SKM-1 treated with dmso at 0.1 percent for 144 hours (cell line): Measurements from ENCODE around the gene CATSPERZ.
"Not testable (repeated sequence)": the region's sequence is repeated elsewhere in the genome, so short reads cannot be mapped to it uniquely, and the experiment has no call there.

Experiments
- DNase-seq: peaks from one replicate; lab custom pipeline; 2025; ENCODE audit not compliant: unreplicated experiment; lab: John Stamatoyannopoulos, UW

CATSPERZ gene

GRCh38 chr11:64303109-64304031, 3.2 kb downstream of the CATSPERZ start:
- no peak for DNase-seq

GRCh38 chr11:64304032-64304315, 3.8 kb downstream of the CATSPERZ start:
- DNase-seq: no peak

DNA sequence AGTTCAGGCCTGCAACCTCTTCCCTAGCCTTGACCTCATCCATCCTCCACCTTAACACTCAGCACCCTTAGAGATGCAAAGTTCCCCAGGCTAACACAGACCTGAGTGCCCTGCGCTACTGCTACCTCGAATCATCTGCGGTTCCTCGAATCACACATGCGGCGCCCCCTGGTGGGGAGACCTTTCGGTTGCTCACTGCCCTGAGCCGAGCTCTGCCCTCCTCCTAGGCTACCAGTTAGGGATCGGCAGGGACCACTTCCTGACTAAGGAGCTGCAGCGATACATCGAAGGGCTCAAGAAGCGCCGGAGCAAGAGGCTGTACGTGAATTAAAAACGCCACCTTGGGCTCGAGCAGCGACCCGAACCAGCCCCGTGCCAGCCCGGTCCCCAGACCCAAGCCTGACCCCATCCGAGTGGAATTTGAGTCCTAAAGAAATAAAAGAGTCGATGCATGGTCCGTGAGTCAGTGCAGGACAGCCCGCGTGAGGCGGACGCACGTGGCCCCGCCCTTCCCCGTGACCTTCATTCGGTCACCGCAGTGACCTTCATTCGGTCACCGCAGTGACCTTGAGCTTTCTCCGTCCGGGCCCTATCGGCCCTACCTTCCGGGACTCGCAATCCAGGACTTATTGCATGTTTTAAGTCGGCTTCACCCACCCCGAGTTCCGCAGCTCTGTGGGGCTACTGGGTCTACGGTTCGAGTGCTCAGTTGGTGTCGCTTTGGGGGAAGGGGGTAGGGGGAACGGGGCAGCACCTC, 4.3 kb downstream of the CATSPERZ start:
- DNase-seq: peak; percentile 89

DNA sequence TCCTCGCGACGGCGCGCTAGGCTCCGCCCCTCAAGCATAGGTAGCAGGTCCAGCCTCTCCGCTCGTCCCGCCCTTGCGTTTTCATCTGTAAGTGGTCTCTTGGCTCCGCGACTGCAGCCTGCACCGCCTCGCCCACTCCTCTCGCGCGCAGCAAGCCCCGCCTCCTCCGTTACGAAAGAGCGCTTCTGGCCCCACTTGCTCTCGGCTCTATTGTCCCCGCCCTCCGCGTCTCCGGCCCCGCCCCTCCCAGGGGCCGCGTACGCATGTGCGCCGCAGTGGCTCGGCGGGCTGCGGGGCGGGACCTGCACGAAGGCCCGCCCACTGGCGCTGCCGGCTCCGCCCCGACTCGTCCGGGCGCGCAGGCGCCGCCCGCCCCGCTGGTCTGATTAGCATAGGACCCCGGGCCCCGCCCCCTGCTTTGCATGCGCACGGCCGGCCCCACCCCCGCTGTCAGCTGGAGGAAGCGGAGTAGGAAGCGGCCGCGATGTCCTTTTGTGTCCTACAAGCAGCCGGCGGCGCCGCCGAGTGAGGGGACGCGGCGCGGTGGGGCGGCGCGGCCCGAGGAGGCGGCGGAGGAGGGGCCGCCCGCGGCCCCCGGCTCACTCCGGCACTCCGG, 5.0 kb downstream of the CATSPERZ start, which contains the start of gene ESRRA:
ESRRA (plus strand) TSS at position 450 of the 616 bp plus-strand sequence. CDS start 1,656 bp downstream, outside the sequence.
- DNase-seq: peak; percentile 100

DNA sequence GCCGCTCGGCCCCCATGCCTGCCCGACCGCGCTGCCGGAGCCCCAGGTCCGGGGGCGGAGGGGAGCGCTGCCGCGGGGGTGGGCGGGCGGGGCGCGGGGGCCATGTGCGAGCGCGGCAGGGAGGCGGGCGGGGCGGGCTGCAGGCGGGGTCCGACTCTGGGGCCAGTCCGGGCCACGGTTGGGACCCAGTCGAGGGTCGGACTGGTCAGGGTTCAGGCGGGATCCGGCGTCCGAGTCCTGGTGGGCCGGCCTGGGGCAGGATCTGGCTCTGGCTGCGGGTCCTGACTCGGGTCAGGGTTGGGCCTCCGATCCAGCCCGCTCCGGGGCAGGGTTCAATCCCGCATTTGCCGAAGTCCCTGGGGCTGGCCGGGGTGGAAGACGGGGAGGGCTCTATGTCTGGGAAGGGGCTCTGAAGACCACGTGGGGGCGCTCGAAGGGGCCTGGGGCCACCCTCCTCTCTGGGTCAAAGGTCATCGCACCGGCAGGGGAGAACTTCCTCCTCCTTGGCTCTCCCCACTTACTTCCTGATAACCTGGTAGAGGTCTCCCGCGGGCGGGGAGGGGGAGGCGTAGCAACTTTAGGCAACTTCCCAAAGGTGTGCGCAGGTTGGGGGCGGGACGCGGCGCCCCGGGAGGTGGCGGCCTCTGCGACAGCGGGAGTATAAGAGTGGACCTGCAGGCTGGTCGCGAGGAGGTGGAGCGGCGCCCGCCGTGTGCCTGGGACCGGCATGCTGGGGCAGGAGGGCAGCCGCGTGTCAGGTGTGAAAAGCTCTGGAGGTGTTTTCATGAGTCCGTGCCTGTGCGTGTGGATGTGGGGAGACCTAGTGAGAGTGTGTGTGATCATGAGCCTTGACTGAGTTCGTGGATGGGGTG, 5.8 kb downstream of the CATSPERZ start:
- DNase-seq: peak; percentile 82

- DNase-seq: no peak
Observed at GRCh38 chr11:64306563-64306875, 6.4 kb downstream of the CATSPERZ start.

DNA sequence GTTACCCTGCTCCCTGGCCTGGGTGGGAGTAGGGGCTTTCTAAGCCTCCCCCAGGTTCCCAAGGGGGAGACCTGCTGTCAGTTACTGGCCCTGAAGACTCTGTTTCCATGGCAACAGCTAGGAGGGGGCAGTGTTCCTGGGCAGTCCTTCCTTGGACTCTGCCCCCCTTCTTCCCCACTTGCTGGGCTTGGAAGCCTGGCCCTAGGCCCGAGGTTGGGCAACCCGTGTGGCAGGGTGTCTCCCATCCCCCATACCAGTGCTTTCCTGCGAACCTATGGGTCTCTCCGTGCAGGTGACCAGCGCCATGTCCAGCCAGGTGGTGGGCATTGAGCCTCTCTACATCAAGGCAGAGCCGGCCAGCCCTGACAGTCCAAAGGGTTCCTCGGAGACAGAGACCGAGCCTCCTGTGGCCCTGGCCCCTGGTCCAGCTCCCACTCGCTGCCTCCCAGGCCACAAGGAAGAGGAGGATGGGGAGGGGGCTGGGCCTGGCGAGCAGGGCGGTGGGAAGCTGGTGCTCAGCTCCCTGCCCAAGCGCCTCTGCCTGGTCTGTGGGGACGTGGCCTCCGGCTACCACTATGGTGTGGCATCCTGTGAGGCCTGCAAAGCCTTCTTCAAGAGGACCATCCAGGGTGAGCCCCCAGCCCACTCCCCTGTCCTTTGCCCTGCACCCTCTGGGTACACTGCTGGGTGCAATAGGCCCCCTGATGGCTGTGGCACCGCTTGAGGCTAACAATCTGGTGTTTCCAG, 6.9 kb downstream of the CATSPERZ start:
- no peak for DNase-seq

DNA sequence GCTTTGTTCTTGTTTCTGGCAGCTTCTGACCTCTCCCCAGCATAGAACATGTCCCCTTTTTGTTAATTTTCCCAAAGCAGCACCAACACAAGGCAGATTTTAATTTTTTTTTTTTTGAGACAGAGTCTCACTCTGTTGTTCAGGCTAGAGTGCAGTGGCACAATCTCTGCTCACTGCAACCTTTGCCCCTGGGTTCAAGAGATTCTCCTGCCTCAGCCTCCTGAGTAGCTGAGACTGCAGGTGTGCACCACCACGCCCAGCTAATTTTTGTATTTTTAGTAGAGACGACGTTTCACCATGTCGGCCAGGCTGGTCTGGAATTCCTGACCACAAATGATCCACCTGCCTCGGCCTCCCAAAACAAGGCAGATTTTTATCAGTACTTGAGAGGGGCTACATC, 7.6 kb downstream of the CATSPERZ start:
- not testable (repeated sequence) for DNase-seq

DNA sequence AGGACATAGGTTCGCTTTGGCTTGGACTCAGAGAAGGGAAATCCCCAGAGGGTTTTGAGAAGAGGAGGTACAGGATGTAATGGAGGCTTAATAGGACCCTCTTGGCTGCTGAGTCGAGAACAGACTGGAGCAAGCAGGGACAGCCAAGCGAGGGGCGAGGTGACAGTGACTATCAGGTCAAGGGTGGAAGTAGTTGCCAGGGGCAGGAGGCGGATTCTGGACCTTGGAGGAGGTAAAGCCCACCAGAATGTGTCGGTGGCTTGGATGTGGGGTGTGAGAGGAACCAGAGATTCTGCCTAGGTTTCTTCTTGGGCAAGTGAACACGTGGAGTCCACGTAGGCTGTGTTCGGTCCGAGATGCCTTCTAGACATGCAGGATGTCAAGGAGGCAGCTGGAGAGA, 12.8 kb downstream of the CATSPERZ start:
- no peak for DNase-seq

DNA sequence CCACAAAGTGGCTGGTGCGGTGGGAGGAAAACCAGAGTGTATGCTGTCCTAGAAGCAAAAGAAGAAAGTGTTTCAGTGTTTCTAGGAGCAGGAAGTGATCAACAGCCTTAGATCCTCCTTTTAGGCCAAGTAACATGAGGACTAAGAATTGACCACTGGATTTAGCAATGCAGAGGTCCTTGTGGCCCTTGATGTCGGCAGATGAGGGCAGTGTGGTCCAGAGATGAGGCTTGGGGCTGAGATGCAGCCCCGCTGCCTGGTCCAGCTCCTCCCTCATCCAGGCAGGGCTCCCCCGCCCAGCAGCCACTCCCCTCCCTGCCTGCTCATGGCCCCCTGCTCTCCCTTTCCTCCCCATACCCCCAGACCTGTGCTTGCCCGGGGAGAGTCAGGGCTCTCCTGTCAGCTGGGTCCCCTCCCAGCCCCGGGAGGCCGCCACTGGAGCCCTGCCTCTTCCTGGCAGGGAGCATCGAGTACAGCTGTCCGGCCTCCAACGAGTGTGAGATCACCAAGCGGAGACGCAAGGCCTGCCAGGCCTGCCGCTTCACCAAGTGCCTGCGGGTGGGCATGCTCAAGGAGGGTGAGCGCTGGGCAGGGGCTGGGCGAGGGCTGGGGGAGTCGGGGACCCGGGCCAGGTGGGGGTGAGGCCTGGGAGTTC, 13.5 kb downstream of the CATSPERZ start:
- DNase-seq: no peak

- no peak for DNase-seq
Observed at GRCh38 chr11:64314146-64314804, 14.1 kb downstream of the CATSPERZ start.

- no peak for DNase-seq
Observed at GRCh38 chr11:64314805-64315561, 14.8 kb downstream of the CATSPERZ start.

GRCh38 chr11:64315667-64316526, 15.7 kb downstream of the CATSPERZ start:
- not testable (repeated sequence) for DNase-seq

DNA sequence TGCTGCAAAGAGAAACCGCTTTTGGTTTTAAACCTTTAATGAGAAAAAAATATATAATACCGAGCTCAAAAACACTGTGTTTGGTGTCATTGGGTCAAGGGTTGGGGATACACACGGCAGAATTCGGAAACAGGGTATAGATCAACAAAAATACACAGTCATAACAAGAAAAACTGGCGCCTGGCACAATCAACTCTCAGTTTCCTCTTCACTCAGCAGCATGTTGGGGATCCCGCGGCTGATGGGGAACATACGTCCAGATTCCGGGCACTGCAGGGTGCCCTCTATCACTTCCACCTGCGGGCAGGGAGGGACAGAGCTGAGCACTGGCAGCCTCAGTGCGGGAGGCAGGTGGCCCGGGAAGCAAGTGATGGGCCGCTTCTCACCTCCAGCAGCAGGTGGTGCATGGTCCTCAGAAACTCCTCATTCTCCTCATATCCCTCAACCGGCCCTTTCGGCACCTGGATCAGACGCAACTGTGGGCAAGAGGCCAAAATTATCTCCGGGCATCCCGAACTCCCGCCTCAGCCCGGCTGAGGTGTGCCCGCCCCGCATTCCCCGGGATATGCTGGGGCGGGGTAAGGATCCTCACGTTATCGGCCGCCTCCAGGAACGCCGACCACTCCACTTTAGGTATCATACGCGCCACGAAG, 16.6 kb downstream of the CATSPERZ start:
- no peak for DNase-seq

- DNase-seq: peak; percentile 95
Observed at GRCh38 chr11:64317325-64317960, 17.3 kb downstream of the CATSPERZ start, which contains the start of gene TRMT112. TSS of gene TRMT112 (minus strand) at chr11:64317559. CDS start at chr11:64317526, 33 bp downstream.
